HepG2 (cell line): Measurements from ENCODE around the gene GRM1. TPM values are rescaled to one million over a fixed set of nuclear protein-coding genes. Genes with fewer than 3 reads are reported as not detected.

Source experiments
- ATAC-seq: fragments of 200-7000 bp; cut with Tn5 transposase; 3 replicates; pipeline ENCODE4 v1.9.1; 2020; ENCODE audit warnings: mild to moderate bottlenecking, moderate library complexity
- BruUV-seq: library from RNA; stranded (reverse); fragments of 400-500 nt; replicated peaks from 2 replicates; lab custom pipeline; 2021; lab: Mats Ljungman, UMichigan
- CTCF ChIA-PET: fragments of 300-600 bp; formaldehyde crosslinking; extraction: SDS; loops from one replicate; lab custom pipeline; 2021; ENCODE audit warnings: low total read pairs, inconsistent platforms, low intra/inter-chr PET ratio; lab: Yijun Ruan, JAX
- POLR2A ChIA-PET: fragments of 350-600 bp; sonication (Branson Sonifier 250); formaldehyde crosslinking; loops from one replicate; lab custom pipeline; 2020; ENCODE audit warnings: antibody characterized with exemption, inconsistent platforms; lab: Yijun Ruan, JAX
- DNase-seq: peaks from one replicate; pipeline ENCODE4 v3.0.0-alpha.2; 2015; ENCODE audit warnings: low spot score
- FAIRE-seq: peaks from 3 replicates; lab custom pipeline; 2011; peaks lifted over from hg19 to GRCh38; lab: Jason Lieb, UNC
- H2AFZ ChIP-seq: one replicate; pipeline ENCODE4 v1.6.1; 2011; ENCODE audit warnings: low read length, inconsistent platforms
- H3K27ac ChIP-seq: fragments of 300-600 bp; 3 replicates; pipeline ENCODE4 v1.8.0; 2011; ENCODE audit warnings: mixed run types, mild to moderate bottlenecking, mixed read lengths, low read length, inconsistent platforms; ENCODE audit not compliant: insufficient read depth; ENCODE audit errors: extremely low read length
- H3K27me3 ChIP-seq, 2 experiments: fragments of 200-600 bp in 1 of 2; 2 replicates in 1 of 2; 3 replicates in 1 of 2; pipeline versions ENCODE4 v1.6.0 to v1.8.0; 2011; ENCODE audit warnings: low read length in 2 of 2, mild to moderate bottlenecking in 2 of 2, moderate library complexity in 2 of 2, inconsistent platforms in 1 of 2; ENCODE audit not compliant: insufficient read depth in 2 of 2, control insufficient read depth in 1 of 2
- H3K36me3 ChIP-seq, 2 experiments: fragments of 200-600 bp in 1 of 2; replicated peaks in 1 of 2; 2 replicates in 1 of 2; 3 replicates in 1 of 2; pipeline versions ENCODE4 v1.5.1 to v1.8.0; 2011; ENCODE audit warnings: low read length in 2 of 2, inconsistent platforms in 1 of 2; ENCODE audit not compliant: insufficient read depth in 2 of 2, control insufficient read depth in 1 of 2
- H3K4me1 ChIP-seq: 2 replicates; pipeline ENCODE4 v1.5.1; 2012; ENCODE audit warnings: low read length, inconsistent platforms; ENCODE audit not compliant: insufficient read depth
- H3K4me2 ChIP-seq: 2 replicates; pipeline ENCODE4 v1.6.0; 2011; ENCODE audit warnings: low read depth, low read length, inconsistent platforms
- H3K4me3 ChIP-seq, 3 experiments: fragments of 200-600 bp in 1 of 3; sonication (generic), shearing (Covaris generic) in 1 of 3; replicated peaks in 1 of 3; 2 replicates each; pipeline ENCODE4 v1.5.1; 2011 to 2016; ENCODE audit warnings: low read length in 3 of 3, inconsistent platforms in 2 of 3, low read depth in 2 of 3, mild to moderate bottlenecking in 2 of 3, control low read depth in 1 of 3, mixed read lengths in 1 of 3; ENCODE audit not compliant: insufficient read depth in 1 of 3
- H3K79me2 ChIP-seq: one replicate; pipeline ENCODE4 v1.6.1; 2011; ENCODE audit warnings: low read length, inconsistent platforms; ENCODE audit not compliant: insufficient read depth
- H3K9ac ChIP-seq: 2 replicates; pipeline ENCODE4 v1.6.0; 2011; ENCODE audit warnings: mild to moderate bottlenecking, low read depth, low read length, inconsistent platforms; ENCODE audit not compliant: insufficient read depth
- H3K9me3 ChIP-seq: 2 replicates; pipeline ENCODE4 v1.5.1; 2012; ENCODE audit warnings: mild to moderate bottlenecking, low read length
- H4K20me1 ChIP-seq: 2 replicates; pipeline ENCODE4 v1.6.0; 2011; ENCODE audit warnings: inconsistent platforms, mild to moderate bottlenecking, low read length, moderate library complexity; ENCODE audit not compliant: insufficient read depth
- ASH2L ChIP-seq: fragments of 300-600, 200-600 bp; sonication (generic); IDR thresholded peaks from 2 replicates; pipeline ENCODE4 v1.7.0; 2017; ENCODE audit warnings: low read depth, mild to moderate bottlenecking, moderate library complexity, mixed read lengths, low read length; ENCODE audit not compliant: insufficient read length
- ATM ChIP-seq: fragments of 450-650 bp; IDR thresholded peaks from 2 replicates; pipeline ENCODE4 v1.7.1; 2017; ENCODE audit warnings: mild to moderate bottlenecking, borderline replicate concordance
- DR1 ChIP-seq: sonication (generic); formaldehyde crosslinking; IDR thresholded peaks from 2 replicates; pipeline ENCODE4 v1.8.0; 2021; ENCODE audit warnings: mild to moderate bottlenecking, missing genetic modification reagents, inconsistent platforms
- NONO ChIP-seq, 2 experiments: fragments of 450-650 bp in 1 of 2; sonication (generic) in 1 of 2; formaldehyde crosslinking in 1 of 2; IDR thresholded peaks in 1 of 2; conservative IDR thresholded peaks in 1 of 2; 2 replicates each; pipeline versions ENCODE4 v1.6.1 to v1.8.0; 2017 to 2022; ENCODE audit warnings: mild to moderate bottlenecking in 1 of 2, missing genetic modification reagents in 1 of 2, moderate library complexity in 1 of 2
- STAT5B ChIP-seq: sonication (generic); formaldehyde crosslinking; IDR thresholded peaks from 2 replicates; pipeline ENCODE4 v1.4.0; 2020; ENCODE audit warnings: missing genetic modification reagents
- YY1 ChIP-seq: IDR thresholded peaks from 2 replicates; pipeline ENCODE4 v1.6.1; 2011; ENCODE audit warnings: low read length, low read depth, moderate library complexity, mild to moderate bottlenecking; ENCODE audit not compliant: insufficient read depth, insufficient replicate concordance
- ZBTB38 ChIP-seq: sonication (generic); formaldehyde crosslinking; IDR thresholded peaks from 2 replicates; pipeline ENCODE4 v1.5.1; 2020; ENCODE audit warnings: mild to moderate bottlenecking, missing genetic modification reagents
- ZKSCAN1 ChIP-seq: fragments of 150-350 bp; IDR thresholded peaks from 2 replicates; pipeline ENCODE4 v1.6.1; 2014; ENCODE audit warnings: low read length
- ZNF234 ChIP-seq: sonication (generic); formaldehyde crosslinking; conservative IDR thresholded peaks from 2 replicates; pipeline ENCODE4 v1.5.1; 2020; ENCODE audit warnings: mild to moderate bottlenecking, missing genetic modification reagents
- ZNF672 ChIP-seq: sonication (generic); formaldehyde crosslinking; IDR thresholded peaks from 2 replicates; pipeline ENCODE4 v1.8.1; 2022; ENCODE audit warnings: missing genetic modification reagents
- ZNF772 ChIP-seq: sonication (generic); formaldehyde crosslinking; IDR thresholded peaks from 2 replicates; pipeline ENCODE4 v1.5.0; 2020; ENCODE audit warnings: mild to moderate bottlenecking, missing genetic modification reagents
- ZSCAN9 ChIP-seq: IDR thresholded peaks from 2 replicates; pipeline ENCODE4 v1.6.1; 2016; ENCODE audit warnings: borderline replicate concordance
- WGBS: methylation state at CpG from one replicate; pipeline ENCODE4 v1.1.6; 2017; ENCODE audit warnings: low lambda C conversion rate; 5-methylcytosine and 5-hydroxymethylcytosine counted together
- in situ Hi-C: cut with HindIII; loops from 2 replicates; pipeline ENCODE4 v1.10.0; 2017; ENCODE audit warnings: low pct_unique_long_range_greater_than_20kb; ENCODE audit not compliant: extremely low pct_ligation_motif_present
- intact Hi-C: fragments of 100-400 bp; cut with micrococcal nuclease; formaldehyde crosslinking; loops from one replicate; pipeline ENCODE4 v1.10.0; 2022; ENCODE audit not compliant: unreplicated experiment
- polyA plus RNA-seq, 8 experiments: library from polyadenylated mRNA; depleted of rRNA in 3 of 8; stranded (reverse) in 7 of 8; unstranded in 1 of 8; fragments of >200 nt; fragmentation: Illumina TruSeq in 4 of 8; extraction: Trizol in 4 of 8; gene quantifications; 2 replicates each; pipeline versions ENCODE4 v1.2.1 to v1.2.3, GENCODE V29; 2011 to 2016; ENCODE audit warnings: low read depth in 4 of 8, missing spikeins in 1 of 8, mixed read lengths in 1 of 8; ENCODE audit not compliant: insufficient read depth in 1 of 8
- total RNA-seq, 5 experiments: library from RNA; depleted of rRNA; stranded (reverse); fragments of >200 nt; fragmentation: Illumina TruSeq; extraction: Trizol; gene quantifications; 2 replicates each; pipeline ENCODE4 v1.2.3, GENCODE V29; 2016; ENCODE audit warnings: low read depth in 1 of 5
- TF ChIP-seq, protein P1 (sequence below): sonication (generic); formaldehyde crosslinking; conservative IDR thresholded peaks from 2 replicates; pipeline ENCODE4 v1.4.0; 2020; ENCODE audit warnings: mild to moderate bottlenecking, missing genetic modification reagents, moderate library complexity

The GRM1 gene
- total and polyA plus RNA-seq, 2 of the 13 experiments (the other 11 are each of a cell fraction or from before 2014, with no cell fraction given) = 0.09 TPM; not detected in 1

DNA sequence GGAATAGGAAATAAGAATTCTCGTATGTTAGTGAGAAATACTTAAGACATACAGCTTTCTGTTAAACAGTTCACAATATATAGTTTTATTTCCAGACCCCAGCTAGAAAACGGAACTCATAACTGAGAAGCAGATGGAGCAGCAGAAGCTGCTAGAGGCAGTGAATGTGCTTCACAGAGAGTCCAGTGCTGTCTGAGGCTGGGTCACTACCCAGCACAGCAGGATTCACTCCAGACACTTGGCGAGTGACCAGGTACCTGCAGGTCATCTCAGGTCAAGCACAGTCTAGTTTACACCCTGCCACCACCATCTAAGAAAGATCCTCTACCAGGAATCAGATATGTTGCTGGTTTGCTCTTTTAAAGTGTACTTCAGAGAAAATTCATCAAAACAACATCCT, 271.7 kb downstream of the GRM1 start:
- Histone ChIP-seq H3K4me1 (no peaks in the 10 kb centered on the region), H3K4me2 (no peak overlapping the region), H3K27me3 (no peaks in the 10 kb centered on the region), H3K9ac (no peak overlapping the region), H3K27ac (no peak overlapping the region), H3K36me3 (no peaks in the 10 kb centered on the region), H3K79me2 (no peaks in the 10 kb centered on the region), H4K20me1 (no peaks in the 10 kb centered on the region), H2AFZ (no peak overlapping the region), H3K9me3 (no peaks in the 10 kb centered on the region), H3K4me3 (no peak overlapping the region)
- FAIRE-seq (no peak), ATAC-seq (no peak), DNase-seq (no peak)
- intact Hi-C loops (no loop called here), in situ Hi-C loops (no loop called here)
- TF ChIP-seq NONO (IDR thresholded peaks at IDR 0.05) = no peak
- TF ChIP-seq NONO (CRISPR knock-in tag; conservative IDR thresholded peaks at IDR 0.05) = no peak
- TF ChIP-seq ZKSCAN1 = no peak
- WGBS = 16% methylated on average over 2 of the region's 3 CpGs
- ChIA-PET POLR2A (no interaction called here), CTCF (no interaction called here)
- BruUV-seq = no TSS peak

DNA sequence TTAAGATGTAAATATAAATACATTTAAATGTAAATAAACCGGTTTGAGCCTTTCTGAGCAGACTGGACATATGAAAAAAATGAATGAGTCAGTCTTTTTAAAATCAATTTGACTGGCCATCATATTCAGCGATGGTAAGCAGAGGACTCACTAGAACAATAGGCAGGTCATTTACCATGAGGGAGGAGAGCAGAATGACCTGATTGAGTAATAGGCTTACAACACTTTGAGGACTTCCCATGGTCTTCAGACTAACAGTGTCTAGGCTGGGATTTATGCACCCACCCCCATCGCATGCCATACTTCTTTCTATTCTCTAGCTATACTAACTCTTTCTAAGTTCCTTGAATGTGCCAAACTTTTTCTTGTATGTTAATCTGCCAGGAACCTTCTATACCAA, 272.9 kb downstream of the GRM1 start:
- ChIA-PET POLR2A (no interaction called here), CTCF (no interaction called here)
- Histone ChIP-seq H3K9ac (no peak overlapping the region), H3K79me2 (no peaks in the 10 kb centered on the region), H3K4me1 (no peaks in the 10 kb centered on the region), H3K4me2 (no peak overlapping the region), H3K9me3 (no peaks in the 10 kb centered on the region), H4K20me1 (no peaks in the 10 kb centered on the region), H3K36me3 (no peaks in the 10 kb centered on the region), H3K27ac (no peak overlapping the region), H3K4me3 (no peak overlapping the region), H2AFZ (no peak overlapping the region), H3K27me3 (no peaks in the 10 kb centered on the region)
- DNase-seq = no peak
- in situ Hi-C loops (no loop called here), intact Hi-C loops (no loop called here)
- TF ChIP-seq ATM (no peak), ZSCAN9 (CRISPR knock-in tag) (no peak), ZNF672 (CRISPR knock-in tag) (no peak), YY1 (no peak), ZNF234 (CRISPR knock-in tag) (no peak), ZBTB38 (CRISPR knock-in tag) (no peak), STAT5B (no peak), ZNF772 (CRISPR knock-in tag) (no peak), ASH2L (no peak), DR1 (no peak)
- TF ChIP-seq, protein P1, sequence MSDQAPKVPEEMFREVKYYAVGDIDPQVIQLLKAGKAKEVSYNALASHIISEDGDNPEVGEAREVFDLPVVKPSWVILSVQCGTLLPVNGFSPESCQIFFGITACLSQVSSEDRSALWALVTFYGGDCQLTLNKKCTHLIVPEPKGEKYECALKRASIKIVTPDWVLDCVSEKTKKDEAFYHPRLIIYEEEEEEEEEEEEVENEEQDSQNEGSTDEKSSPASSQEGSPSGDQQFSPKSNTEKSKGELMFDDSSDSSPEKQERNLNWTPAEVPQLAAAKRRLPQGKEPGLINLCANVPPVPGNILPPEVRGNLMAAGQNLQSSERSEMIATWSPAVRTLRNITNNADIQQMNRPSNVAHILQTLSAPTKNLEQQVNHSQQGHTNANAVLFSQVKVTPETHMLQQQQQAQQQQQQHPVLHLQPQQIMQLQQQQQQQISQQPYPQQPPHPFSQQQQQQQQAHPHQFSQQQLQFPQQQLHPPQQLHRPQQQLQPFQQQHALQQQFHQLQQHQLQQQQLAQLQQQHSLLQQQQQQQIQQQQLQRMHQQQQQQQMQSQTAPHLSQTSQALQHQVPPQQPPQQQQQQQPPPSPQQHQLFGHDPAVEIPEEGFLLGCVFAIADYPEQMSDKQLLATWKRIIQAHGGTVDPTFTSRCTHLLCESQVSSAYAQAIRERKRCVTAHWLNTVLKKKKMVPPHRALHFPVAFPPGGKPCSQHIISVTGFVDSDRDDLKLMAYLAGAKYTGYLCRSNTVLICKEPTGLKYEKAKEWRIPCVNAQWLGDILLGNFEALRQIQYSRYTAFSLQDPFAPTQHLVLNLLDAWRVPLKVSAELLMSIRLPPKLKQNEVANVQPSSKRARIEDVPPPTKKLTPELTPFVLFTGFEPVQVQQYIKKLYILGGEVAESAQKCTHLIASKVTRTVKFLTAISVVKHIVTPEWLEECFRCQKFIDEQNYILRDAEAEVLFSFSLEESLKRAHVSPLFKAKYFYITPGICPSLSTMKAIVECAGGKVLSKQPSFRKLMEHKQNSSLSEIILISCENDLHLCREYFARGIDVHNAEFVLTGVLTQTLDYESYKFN (CRISPR knock-in tag) = no peak
- FAIRE-seq = no peak
- 39% methylated on average over 3 of the region's 3 CpGs for WGBS
- ATAC-seq = no peak
- no TSS peak for BruUV-seq
